Measurements from ENCODE around the gene CA10.

CA10 gene

GRCh38 chr17:52148969-52149351 lies 9.6 kb downstream of the CA10 start:
- H3K9me3 ChIP-seq (ENCODE audit: control insufficient read depth, insufficient read depth, low read length) = no peaks in the 10 kb centered on the region
- H3K4me3 ChIP-seq (ENCODE audit: low read length) = no peak overlapping the region
- TF ChIP-seq CTCF (IDR thresholded peaks at IDR 0.05; ENCODE audit: low read depth, low read length, poor library complexity, severe bottlenecking) (no peak), EZH2phosphoT487 (IDR thresholded peaks at IDR 0.05; ENCODE audit: borderline replicate concordance, low read length) (no peak)
- H4K20me1 ChIP-seq (ENCODE audit: control insufficient read depth, insufficient read depth, low read depth, low read length) = no peaks in the 10 kb centered on the region
- no peak overlapping the region for H3K27ac ChIP-seq (ENCODE audit: low read depth, low read length)
- H3F3A ChIP-seq (ENCODE audit: control insufficient read depth, insufficient read depth) = no peaks in the 10 kb centered on the region
- H3K4me1 ChIP-seq (ENCODE audit: control insufficient read depth, low read length) = no peaks in the 10 kb centered on the region
- H3K79me2 ChIP-seq (ENCODE audit: control insufficient read depth, low read length) = no peaks in the 10 kb centered on the region
- H3K36me3 ChIP-seq (ENCODE audit: control insufficient read depth, low read length) = no peaks in the 10 kb centered on the region
- no peaks in the 10 kb centered on the region for H3K27me3 ChIP-seq (ENCODE audit: control insufficient read depth, low read length)
- H3K4me2 ChIP-seq (ENCODE audit: low read length) = no peak overlapping the region
- H3K9me2 ChIP-seq (replicated peaks; ENCODE audit: control insufficient read depth, low read length) = no peaks in the 10 kb centered on the region; the same call in 1 of the 2 replicates

GRCh38 chr17:52148288-52148968 lies 10.1 kb downstream of the CA10 start:
- no peak overlapping the region for H3K27ac ChIP-seq (ENCODE audit: low read depth, low read length)
- no peak overlapping the region for H3K4me2 ChIP-seq (ENCODE audit: low read length)
- no peak for TF ChIP-seq EZH2phosphoT487 (IDR thresholded peaks at IDR 0.05; ENCODE audit: borderline replicate concordance, low read length)
- TF ChIP-seq CTCF (IDR thresholded peaks at IDR 0.05; ENCODE audit: low read depth, low read length, poor library complexity, severe bottlenecking) = no peak
- H3K27me3 ChIP-seq (ENCODE audit: control insufficient read depth, low read length) = no peaks in the 10 kb centered on the region
- H3K9me2 ChIP-seq (replicated peaks; ENCODE audit: control insufficient read depth, low read length) = no peaks in the 10 kb centered on the region; the same call in 1 of the 2 replicates
- H3K36me3 ChIP-seq (ENCODE audit: control insufficient read depth, low read length) = no peaks in the 10 kb centered on the region
- no peaks in the 10 kb centered on the region for H3K4me1 ChIP-seq (ENCODE audit: control insufficient read depth, low read length)
- H3K9me3 ChIP-seq (ENCODE audit: control insufficient read depth, insufficient read depth, low read length) = no peaks in the 10 kb centered on the region
- H3F3A ChIP-seq (ENCODE audit: control insufficient read depth, insufficient read depth) = no peaks in the 10 kb centered on the region
- no peak overlapping the region for H3K4me3 ChIP-seq (ENCODE audit: low read length)
- no peaks in the 10 kb centered on the region for H4K20me1 ChIP-seq (ENCODE audit: control insufficient read depth, insufficient read depth, low read depth, low read length)
- H3K79me2 ChIP-seq (ENCODE audit: control insufficient read depth, low read length) = no peaks in the 10 kb centered on the region

- TF ChIP-seq CTCF (IDR thresholded peaks at IDR 0.05; ENCODE audit: low read depth, low read length, poor library complexity, severe bottlenecking) (no peak), EZH2phosphoT487 (IDR thresholded peaks at IDR 0.05; ENCODE audit: borderline replicate concordance, low read length) (no peak)
- H4K20me1 ChIP-seq (ENCODE audit: control insufficient read depth, insufficient read depth, low read depth, low read length) = no peaks in the 10 kb centered on the region
- H3K4me2 ChIP-seq (ENCODE audit: low read length) = no peak overlapping the region
- no peak overlapping the region for H3K27ac ChIP-seq (ENCODE audit: low read depth, low read length)
- no peaks in the 10 kb centered on the region for H3F3A ChIP-seq (ENCODE audit: control insufficient read depth, insufficient read depth)
- H3K36me3 ChIP-seq (ENCODE audit: control insufficient read depth, low read length) = no peaks in the 10 kb centered on the region
- no peaks in the 10 kb centered on the region for H3K9me3 ChIP-seq (ENCODE audit: control insufficient read depth, insufficient read depth, low read length)
- no peaks in the 10 kb centered on the region for H3K27me3 ChIP-seq (ENCODE audit: control insufficient read depth, low read length)
- no peaks in the 10 kb centered on the region; the same call in 1 of the 2 replicates for H3K9me2 ChIP-seq (replicated peaks; ENCODE audit: control insufficient read depth, low read length)
- no peak overlapping the region for H3K4me3 ChIP-seq (ENCODE audit: low read length)
- H3K79me2 ChIP-seq (ENCODE audit: control insufficient read depth, low read length) = no peaks in the 10 kb centered on the region
- no peaks in the 10 kb centered on the region for H3K4me1 ChIP-seq (ENCODE audit: control insufficient read depth, low read length)
Measured at GRCh38 chr17:52147872-52148271, 10.6 kb downstream of the CA10 start.

Data from DOHH2 (cell line).